ENCODE data around the gene SLC49A3.
"Not testable (repeated sequence)": the region's sequence is repeated elsewhere in the genome, so short reads cannot be mapped to it uniquely, and the experiment has no call there.

DNA sequence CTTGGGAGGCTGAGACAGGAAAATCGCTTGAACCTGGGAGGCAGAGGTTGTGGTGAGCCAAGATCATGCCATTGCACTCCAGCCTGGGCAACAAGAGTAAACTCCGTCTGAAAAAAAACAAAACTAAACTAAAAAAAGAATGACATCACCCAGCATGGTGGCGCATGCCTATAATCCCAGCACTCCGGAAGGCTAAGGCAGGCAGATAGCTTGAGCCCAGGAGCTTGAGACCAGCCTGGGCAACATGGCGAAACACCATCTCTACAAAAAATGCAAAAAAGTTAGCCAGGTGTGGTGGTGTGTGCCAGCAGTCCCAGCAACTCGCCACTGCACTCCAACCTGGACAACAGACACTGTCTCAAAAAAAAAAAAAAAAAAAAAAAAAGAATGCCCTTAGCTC lies 46.6 kb downstream of the SLC49A3 start:
- TF ChIP-seq, protein P1, sequence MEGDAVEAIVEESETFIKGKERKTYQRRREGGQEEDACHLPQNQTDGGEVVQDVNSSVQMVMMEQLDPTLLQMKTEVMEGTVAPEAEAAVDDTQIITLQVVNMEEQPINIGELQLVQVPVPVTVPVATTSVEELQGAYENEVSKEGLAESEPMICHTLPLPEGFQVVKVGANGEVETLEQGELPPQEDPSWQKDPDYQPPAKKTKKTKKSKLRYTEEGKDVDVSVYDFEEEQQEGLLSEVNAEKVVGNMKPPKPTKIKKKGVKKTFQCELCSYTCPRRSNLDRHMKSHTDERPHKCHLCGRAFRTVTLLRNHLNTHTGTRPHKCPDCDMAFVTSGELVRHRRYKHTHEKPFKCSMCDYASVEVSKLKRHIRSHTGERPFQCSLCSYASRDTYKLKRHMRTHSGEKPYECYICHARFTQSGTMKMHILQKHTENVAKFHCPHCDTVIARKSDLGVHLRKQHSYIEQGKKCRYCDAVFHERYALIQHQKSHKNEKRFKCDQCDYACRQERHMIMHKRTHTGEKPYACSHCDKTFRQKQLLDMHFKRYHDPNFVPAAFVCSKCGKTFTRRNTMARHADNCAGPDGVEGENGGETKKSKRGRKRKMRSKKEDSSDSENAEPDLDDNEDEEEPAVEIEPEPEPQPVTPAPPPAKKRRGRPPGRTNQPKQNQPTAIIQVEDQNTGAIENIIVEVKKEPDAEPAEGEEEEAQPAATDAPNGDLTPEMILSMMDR (IDR thresholded peaks at IDR 0.05; ENCODE audit: insufficient read depth, low read length, poor library complexity, severe bottlenecking) = not testable (repeated sequence)
- not testable (repeated sequence) for TF ChIP-seq EZH2phosphoT487 (conservative IDR thresholded peaks at IDR 0.05; ENCODE audit: low read length)
